ENCODE results near the gene IDUA.

The IDUA gene

DNA sequence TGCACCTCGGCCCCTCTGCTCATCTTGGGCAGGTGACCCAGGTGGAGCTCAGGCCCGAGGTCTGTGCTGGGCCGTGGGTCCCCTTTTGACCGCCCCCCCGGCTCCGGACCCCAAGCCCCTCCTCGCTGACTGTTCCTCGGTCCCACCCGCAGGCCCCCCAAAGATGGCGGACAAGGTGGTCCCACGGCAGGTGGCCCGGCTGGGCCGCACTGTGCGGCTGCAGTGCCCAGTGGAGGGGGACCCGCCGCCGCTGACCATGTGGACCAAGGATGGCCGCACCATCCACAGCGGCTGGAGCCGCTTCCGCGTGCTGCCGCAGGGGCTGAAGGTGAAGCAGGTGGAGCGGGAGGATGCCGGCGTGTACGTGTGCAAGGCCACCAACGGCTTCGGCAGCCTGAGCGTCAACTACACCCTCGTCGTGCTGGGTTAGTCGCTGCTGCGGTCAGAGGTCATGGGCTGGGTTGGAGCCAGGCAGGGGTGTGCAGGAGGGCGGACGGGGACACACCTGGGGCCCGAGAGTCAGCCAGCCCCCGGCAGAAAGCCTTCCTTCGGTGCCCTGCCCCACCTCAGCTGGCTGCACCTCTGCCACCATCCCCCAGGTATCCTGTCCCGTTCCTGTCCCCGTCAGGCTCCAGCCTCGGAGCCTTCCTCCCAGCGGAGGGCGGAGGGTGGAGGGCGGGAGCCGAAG lies 35.4 kb downstream of the IDUA start:
- Histone ChIP-seq H3K27me3 (no peaks in the 10 kb centered on the region), H3K4me3 (no peak overlapping the region), H3K9me3 (no peaks in the 10 kb centered on the region), H3K36me3 (peaks cover 12 to 42% (median 36%) of the 10 kb centered on the region in 3 donors), H3K4me1 (peaks cover 0 to 11% (median 0%) of the 10 kb centered on the region in 4 donors), H3K27ac (no peak overlapping the region)
- TF ChIP-seq, protein P1, sequence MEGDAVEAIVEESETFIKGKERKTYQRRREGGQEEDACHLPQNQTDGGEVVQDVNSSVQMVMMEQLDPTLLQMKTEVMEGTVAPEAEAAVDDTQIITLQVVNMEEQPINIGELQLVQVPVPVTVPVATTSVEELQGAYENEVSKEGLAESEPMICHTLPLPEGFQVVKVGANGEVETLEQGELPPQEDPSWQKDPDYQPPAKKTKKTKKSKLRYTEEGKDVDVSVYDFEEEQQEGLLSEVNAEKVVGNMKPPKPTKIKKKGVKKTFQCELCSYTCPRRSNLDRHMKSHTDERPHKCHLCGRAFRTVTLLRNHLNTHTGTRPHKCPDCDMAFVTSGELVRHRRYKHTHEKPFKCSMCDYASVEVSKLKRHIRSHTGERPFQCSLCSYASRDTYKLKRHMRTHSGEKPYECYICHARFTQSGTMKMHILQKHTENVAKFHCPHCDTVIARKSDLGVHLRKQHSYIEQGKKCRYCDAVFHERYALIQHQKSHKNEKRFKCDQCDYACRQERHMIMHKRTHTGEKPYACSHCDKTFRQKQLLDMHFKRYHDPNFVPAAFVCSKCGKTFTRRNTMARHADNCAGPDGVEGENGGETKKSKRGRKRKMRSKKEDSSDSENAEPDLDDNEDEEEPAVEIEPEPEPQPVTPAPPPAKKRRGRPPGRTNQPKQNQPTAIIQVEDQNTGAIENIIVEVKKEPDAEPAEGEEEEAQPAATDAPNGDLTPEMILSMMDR (IDR thresholded peaks at IDR 0.05) = no peak
- intact Hi-C loops (cut with DNase I; ENCODE audit: low total_unique reads) = no loop called here
- no peak for DNase-seq

DNA sequence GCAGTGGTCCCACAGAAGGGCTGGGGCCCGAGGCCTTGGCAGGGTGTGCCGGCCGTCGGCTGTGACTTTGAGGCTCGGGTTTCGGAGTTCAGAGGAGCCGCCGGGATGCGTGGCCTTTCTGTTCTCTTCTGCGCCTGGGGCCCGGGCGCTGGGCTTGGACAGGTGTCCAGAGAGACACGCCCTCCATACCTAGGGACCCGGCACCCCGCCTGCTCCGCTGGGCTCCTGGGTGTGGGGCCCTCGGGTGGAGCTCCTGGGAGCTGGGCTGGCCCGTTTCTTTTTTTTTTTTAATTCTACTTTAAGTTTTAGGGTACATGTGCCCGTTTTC lies 35.9 kb downstream of the IDUA start:
- Histone ChIP-seq H3K4me3 (no peak overlapping the region), H3K4me1 (peaks cover 0 to 7% (median 0%) of the 10 kb centered on the region in 4 donors), H3K9me3 (no peaks in the 10 kb centered on the region), H3K27me3 (no peaks in the 10 kb centered on the region), H3K27ac (no peak overlapping the region), H3K36me3 (peaks cover 12 to 42% (median 36%) of the 10 kb centered on the region in 3 donors)
- DNase-seq = no peak
- intact Hi-C loops (cut with DNase I; ENCODE audit: low total_unique reads) = no loop called here
- TF ChIP-seq, protein P1 (IDR thresholded peaks at IDR 0.05) = no peak

DNA sequence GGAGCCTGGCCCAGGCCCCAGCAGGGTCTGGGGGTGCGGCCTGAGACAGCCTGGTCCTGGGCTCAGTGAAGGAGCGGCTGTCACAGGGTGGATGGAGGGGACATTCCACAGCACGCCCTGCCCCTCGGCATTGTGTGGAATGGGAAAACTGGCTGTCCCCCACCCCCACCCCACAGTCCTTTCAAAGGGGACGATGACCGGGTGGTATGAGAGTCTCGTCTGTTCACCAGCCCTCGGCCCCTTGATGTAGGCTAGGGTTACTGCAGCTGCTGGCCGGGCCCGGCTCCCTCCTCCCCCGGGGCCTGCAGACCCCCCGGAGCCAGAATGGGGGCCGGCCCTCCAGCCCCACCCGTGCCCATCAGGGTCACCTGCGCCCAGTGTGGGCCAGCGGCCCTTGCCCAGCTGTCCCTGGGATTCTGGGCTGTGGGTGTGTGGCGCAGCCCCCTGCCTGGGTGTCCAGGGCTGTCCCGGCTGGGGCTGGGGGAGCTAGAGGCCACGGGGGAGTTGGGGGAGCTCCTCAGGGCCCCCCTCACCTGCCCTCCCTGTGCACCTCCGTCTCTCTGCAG lies 36.3 kb downstream of the IDUA start:
- Histone ChIP-seq H3K4me3 (no peak overlapping the region), H3K4me1 (peaks cover 0 to 3% (median 0%) of the 10 kb centered on the region in 4 donors), H3K36me3 (peaks cover 12 to 42% (median 36%) of the 10 kb centered on the region in 3 donors), H3K27me3 (no peaks in the 10 kb centered on the region), H3K9me3 (no peaks in the 10 kb centered on the region), H3K27ac (no peak overlapping the region)
- intact Hi-C loops (cut with DNase I; ENCODE audit: low total_unique reads) = no loop called here
- no peak for DNase-seq
- TF ChIP-seq, protein P1 (IDR thresholded peaks at IDR 0.05) = no peak

DNA sequence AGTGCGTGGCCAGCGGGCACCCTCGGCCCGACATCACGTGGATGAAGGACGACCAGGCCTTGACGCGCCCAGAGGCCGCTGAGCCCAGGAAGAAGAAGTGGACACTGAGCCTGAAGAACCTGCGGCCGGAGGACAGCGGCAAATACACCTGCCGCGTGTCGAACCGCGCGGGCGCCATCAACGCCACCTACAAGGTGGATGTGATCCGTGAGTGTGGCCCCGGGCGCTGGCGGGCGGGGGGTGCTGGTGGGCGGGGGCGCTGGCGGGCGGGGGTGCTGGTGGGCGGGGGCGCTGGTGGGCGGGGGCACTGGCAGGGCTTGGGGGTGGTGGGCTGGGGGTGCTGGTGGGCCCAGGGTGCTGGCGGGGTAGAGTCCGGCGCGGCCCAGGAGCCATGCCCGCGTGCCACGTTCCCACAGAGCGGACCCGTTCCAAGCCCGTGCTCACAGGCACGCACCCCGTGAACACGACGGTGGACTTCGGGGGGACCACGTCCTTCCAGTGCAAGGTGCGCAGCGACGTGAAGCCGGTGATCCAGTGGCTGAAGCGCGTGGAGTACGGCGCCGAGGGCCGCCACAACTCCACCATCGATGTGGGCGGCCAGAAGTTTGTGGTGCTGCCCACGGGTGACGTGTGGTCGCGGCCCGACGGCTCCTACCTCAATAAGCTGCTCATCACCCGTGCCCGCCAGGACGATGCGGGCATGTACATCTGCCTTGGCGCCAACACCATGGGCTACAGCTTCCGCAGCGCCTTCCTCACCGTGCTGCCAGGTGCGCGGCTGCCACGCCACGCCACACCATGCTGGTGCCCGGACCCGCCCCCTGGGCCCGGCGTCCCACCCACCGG lies 37.3 kb downstream of the IDUA start:
- TF ChIP-seq, protein P1 (IDR thresholded peaks at IDR 0.05) = no peak
- Histone ChIP-seq H3K4me3 (no peak overlapping the region), H3K27ac (no peak overlapping the region), H3K36me3 (peaks cover 12 to 42% (median 36%) of the 10 kb centered on the region in 3 donors), H3K9me3 (no peaks in the 10 kb centered on the region), H3K4me1 (no peaks in the 10 kb centered on the region), H3K27me3 (no peaks in the 10 kb centered on the region)
- DNase-seq = no peak
- intact Hi-C loops (cut with DNase I; ENCODE audit: low total_unique reads) = no loop called here

DNA sequence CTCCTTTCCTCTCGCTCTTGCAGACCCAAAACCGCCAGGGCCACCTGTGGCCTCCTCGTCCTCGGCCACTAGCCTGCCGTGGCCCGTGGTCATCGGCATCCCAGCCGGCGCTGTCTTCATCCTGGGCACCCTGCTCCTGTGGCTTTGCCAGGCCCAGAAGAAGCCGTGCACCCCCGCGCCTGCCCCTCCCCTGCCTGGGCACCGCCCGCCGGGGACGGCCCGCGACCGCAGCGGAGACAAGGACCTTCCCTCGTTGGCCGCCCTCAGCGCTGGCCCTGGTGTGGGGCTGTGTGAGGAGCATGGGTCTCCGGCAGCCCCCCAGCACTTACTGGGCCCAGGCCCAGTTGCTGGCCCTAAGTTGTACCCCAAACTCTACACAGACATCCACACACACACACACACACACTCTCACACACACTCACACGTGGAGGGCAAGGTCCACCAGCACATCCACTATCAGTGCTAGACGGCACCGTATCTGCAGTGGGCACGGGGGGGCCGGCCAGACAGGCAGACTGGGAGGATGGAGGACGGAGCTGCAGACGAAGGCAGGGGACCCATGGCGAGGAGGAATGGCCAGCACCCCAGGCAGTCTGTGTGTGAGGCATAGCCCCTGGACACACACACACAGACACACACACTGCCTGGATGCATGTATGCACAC lies 38.2 kb downstream of the IDUA start:
- no peak for DNase-seq

More for the DNA sequence above, 38.2 kb downstream of the IDUA start:
- Histone ChIP-seq H3K9me3 (no peaks in the 10 kb centered on the region), H3K4me1 (peaks cover 0 to 3% (median 0%) of the 10 kb centered on the region in 4 donors), H3K4me3 (no peak overlapping the region), H3K27me3 (peaks cover 0 to 4% of the 10 kb centered on the region in 2 donors), H3K27ac (no peak overlapping the region), H3K36me3 (peaks cover 12 to 42% (median 36%) of the 10 kb centered on the region in 3 donors)
- intact Hi-C loops (cut with DNase I; ENCODE audit: low total_unique reads) = no loop called here
- TF ChIP-seq, protein P1 (IDR thresholded peaks at IDR 0.05) = no peak

Measured in tibial artery (tissue), 4 donors.